Pancreas (tissue), 10 donors: Measurements from ENCODE around the gene INPP5E. TPM values are rescaled to one million over a fixed set of nuclear protein-coding genes. Genes with fewer than 3 reads are reported as not detected.

Experiments
- ATAC-seq, 4 donors: fragments of 200-7000 bp; cut with Tn5 transposase; one replicate each; pipeline versions ENCODE4 v1.8.0 to v1.9.1; 2020; ENCODE audit warnings: mild to moderate bottlenecking in 4 of 4, moderate library complexity in 4 of 4
- DNase-seq, 6 donors: peaks; one replicate each; pipeline ENCODE4 v3.0.0-alpha.2; 2020
- FAIRE-seq: peaks from 2 replicates; lab custom pipeline; 2012; peaks lifted over from hg19 to GRCh38; lab: Jason Lieb, UNC
- H3K27ac ChIP-seq, 4 donors: fragments of 200-600 bp; sonication (generic); 1 replicate in 3 of 4; 2 replicates in 1 of 4; pipeline versions ENCODE4 v1.5.0 to v1.8.0; 2020
- H3K27me3 ChIP-seq, 4 donors: fragments of 200-600 bp; one replicate each; pipeline ENCODE4 v1.8.0; 2021
- H3K36me3 ChIP-seq, 3 donors: fragments of 200-600 bp; sonication (generic) in 1 of 3; one replicate each; pipeline versions ENCODE4 v1.5.0 to v1.8.0; 2020 to 2021
- H3K4me1 ChIP-seq, 3 donors: fragments of 200-600 bp; one replicate each; pipeline ENCODE4 v1.8.0; 2021
- H3K4me3 ChIP-seq, 4 donors: fragments of 200-600 bp; sonication (generic) in 2 of 4; one replicate each; pipeline versions ENCODE4 v1.5.0 to v1.8.0; 2020 to 2021
- H3K9me3 ChIP-seq, 4 donors: fragments of 200-600 bp; one replicate each; pipeline ENCODE4 v1.8.0; 2021
- WGBS, 2 donors: extraction: QIAGEN DNeasy Blood & Tissue Kit; methylation state at CpG; one replicate each; pipeline ENCODE4 v1.1.7; 2013; 5-methylcytosine and 5-hydroxymethylcytosine counted together
- intact Hi-C, 3 donors: fragments of 100-400 bp; cut with DNase I; formaldehyde crosslinking; loops; one replicate each; pipeline versions ENCODE4 v1.11.1 to v1.14.2; 2022
- polyA plus RNA-seq, 2 donors: library from polyadenylated mRNA; stranded (reverse); fragments of 200-250 nt; gene quantifications; one replicate each; pipeline ENCODE4 v1.2.3, GENCODE V29; 2013
- total RNA-seq, 6 donors: library from RNA; stranded (reverse); fragmentation: NEBNext Ultra II Directional in 4 of 6; extraction: Animal tissue kit (Norgen Biotek cat#: 25700) in 4 of 6; gene quantifications; one replicate each; pipeline versions ENCODE4 v1.2.1 to v1.2.4, GENCODE V29; 2021 to 2023
- TF ChIP-seq, protein P1 (sequence below), 4 donors: fragments of 200-600 bp; sonication (generic) in 3 of 4; IDR thresholded peaks; one replicate each; pipeline versions ENCODE4 v1.5.0 to v1.8.0; 2021; ENCODE audit warnings: antibody characterized with exemption in 4 of 4
- donor health status: healthy with polysubstance abuse.
- donor health status: DM: no; HTN: no; CAD: no; lungs with moderate emphysema.
- donor health status: DM: no; HTN: no; CAD: no.
- donor health status: control.
- donor health status: control.
- donor health status: Bipolar disorder and iron deficiency.
- donor health status: DM: yes; HTN: yes; CAD: no.
- donor health status: DM: no; HTN: no; CAD: no.
- donor health status: DM: no; HTN: no; CAD: no.
- donor health status: DM: yes; HTN: yes; CAD: no.

INPP5E gene
- total and polyA plus RNA-seq, 8 donors = 3.8 to 14.9 (median 5.7) TPM

DNA sequence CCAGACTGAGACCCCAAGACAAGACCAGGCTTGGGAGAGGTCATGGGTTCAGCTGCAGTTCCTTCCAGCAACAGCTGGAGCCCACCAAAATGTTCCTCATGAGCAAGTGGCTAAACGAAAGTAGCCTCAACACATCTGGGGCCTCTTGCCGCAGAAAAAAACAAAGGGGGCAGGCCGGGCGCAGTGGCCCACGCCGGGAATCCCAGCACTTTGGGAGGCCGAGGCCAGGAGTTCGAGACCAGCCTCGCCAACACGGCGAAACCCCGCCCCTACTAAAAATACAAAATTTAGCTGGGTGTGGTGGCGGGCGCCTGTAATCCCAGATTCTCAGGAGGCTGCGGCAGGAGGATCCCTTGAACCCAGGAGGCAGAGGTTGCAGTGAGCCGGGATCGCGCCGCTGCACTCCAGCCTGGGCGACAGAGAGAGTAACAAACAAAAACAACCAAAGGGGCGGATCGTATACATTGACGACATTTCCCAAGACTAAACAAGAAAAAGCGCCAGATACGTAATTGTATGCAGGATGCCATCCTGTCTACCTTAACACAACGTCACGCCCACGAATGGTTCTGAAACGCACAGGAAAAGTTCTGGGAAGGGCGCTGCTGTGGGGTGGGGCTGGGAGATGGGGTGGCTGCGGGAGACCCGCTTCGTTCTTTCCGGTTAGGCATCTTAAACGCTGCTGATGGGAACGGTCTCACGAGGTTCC lies 1.7 kb downstream of the INPP5E start:
- TF ChIP-seq, protein P1, sequence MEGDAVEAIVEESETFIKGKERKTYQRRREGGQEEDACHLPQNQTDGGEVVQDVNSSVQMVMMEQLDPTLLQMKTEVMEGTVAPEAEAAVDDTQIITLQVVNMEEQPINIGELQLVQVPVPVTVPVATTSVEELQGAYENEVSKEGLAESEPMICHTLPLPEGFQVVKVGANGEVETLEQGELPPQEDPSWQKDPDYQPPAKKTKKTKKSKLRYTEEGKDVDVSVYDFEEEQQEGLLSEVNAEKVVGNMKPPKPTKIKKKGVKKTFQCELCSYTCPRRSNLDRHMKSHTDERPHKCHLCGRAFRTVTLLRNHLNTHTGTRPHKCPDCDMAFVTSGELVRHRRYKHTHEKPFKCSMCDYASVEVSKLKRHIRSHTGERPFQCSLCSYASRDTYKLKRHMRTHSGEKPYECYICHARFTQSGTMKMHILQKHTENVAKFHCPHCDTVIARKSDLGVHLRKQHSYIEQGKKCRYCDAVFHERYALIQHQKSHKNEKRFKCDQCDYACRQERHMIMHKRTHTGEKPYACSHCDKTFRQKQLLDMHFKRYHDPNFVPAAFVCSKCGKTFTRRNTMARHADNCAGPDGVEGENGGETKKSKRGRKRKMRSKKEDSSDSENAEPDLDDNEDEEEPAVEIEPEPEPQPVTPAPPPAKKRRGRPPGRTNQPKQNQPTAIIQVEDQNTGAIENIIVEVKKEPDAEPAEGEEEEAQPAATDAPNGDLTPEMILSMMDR (IDR thresholded peaks at IDR 0.05) = no peak
- 60 to 63% methylated on average over 37 of the region's 37 CpGs for WGBS, 2 donors
- H3K9me3 ChIP-seq = no peaks in the 10 kb centered on the region
- FAIRE-seq (no peak), DNase-seq (peak in 1 of 6 donors; percentile 25), ATAC-seq (no peak)
- H3K4me3 ChIP-seq = peak overlapping the region; percentile 83 to 98 (median 94)
- H3K27me3 ChIP-seq = no peaks in the 10 kb centered on the region
- H3K36me3 ChIP-seq = peaks cover 0 to 15% (median 6%) of the 10 kb centered on the region in 3 donors
- no peak overlapping the region for H3K27ac ChIP-seq
- intact Hi-C loops = no loop called here
- H3K4me1 ChIP-seq = peaks cover 0 to 16% (median 5%) of the 10 kb centered on the region in 3 donors

DNA sequence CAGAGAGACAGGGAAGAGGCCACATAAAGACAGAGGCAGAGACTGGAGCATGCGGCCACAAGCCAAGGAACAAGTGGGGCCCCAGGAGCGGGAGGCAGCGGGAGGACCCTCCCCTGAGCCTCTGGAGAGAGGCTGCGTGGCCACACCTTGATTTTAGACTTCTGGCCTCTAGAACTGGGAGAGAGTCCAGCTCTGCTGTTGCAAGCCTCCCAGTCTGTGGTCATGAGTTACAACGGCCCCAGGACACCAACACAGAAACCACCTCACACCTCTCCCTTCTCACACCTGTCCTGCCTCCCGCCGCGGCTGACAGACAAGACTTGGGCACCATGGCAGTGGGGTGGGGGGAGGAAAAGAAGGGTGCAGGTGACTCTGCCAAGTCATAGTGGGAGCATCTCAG lies 2.2 kb downstream of the INPP5E start:
- DNase-seq = peak in 1 of 6 donors; percentile 43
- H3K27ac ChIP-seq = no peak overlapping the region

DNA sequence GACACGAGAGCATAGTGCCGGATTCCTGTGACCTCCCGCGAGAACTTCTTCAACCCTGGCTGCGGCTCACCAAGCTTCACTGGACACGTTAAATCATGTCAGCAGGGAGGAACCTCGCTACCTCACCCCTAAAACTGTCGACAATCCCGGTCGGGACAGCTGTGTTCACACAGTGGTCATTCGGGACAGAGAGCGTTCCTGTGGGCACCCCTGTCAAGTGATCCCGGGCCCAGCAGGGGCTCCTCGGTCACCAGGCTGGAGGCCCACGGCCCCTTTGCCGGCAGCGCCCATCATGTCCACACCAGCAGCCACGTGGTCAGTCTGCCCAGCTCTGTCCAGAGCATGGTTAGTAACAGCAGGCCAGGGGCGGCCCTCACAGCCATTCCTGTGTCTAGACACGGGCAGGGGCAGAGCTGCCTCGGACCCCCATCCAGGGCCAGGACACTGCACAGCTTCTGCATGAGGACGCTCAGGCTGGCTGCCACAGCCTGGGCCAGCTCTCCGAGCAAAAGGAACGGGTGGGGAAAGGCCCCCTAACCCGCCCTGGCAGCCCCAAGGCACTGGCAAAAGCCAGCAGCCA lies 3.5 kb downstream of the INPP5E start:
- Histone ChIP-seq H3K27ac (no peak overlapping the region), H3K27me3 (no peaks in the 10 kb centered on the region), H3K36me3 (peaks cover 0 to 12% (median 0%) of the 10 kb centered on the region in 3 donors), H3K4me1 (peaks cover 0 to 16% (median 5%) of the 10 kb centered on the region in 3 donors), H3K4me3 (no peak overlapping the region), H3K9me3 (no peaks in the 10 kb centered on the region)
- FAIRE-seq (no peak), DNase-seq (peak in 1 of 6 donors; percentile 72), ATAC-seq (no peak)
- intact Hi-C loops = no loop called here
- WGBS, 2 donors = 93% methylated on average over 25 of the region's 25 CpGs
- TF ChIP-seq, protein P1 (IDR thresholded peaks at IDR 0.05) = no peak

More for the DNA sequence above, 2.2 kb downstream of the INPP5E start:
- H3K4me1 ChIP-seq = peaks cover 0 to 16% (median 5%) of the 10 kb centered on the region in 3 donors
- FAIRE-seq (no peak), ATAC-seq (no peak)
- TF ChIP-seq, protein P1 (IDR thresholded peaks at IDR 0.05) = no peak
- peaks cover 0 to 14% (median under 1%) of the 10 kb centered on the region in 3 donors for H3K36me3 ChIP-seq
- WGBS, 2 donors = 51 to 52% methylated on average over 8 of the region's 8 CpGs
- H3K4me3 ChIP-seq = peak overlapping the region in 1 of 4 donors; percentile 98
- intact Hi-C loops = no loop called here
- H3K9me3 ChIP-seq = no peaks in the 10 kb centered on the region
- H3K27me3 ChIP-seq = no peaks in the 10 kb centered on the region

DNA sequence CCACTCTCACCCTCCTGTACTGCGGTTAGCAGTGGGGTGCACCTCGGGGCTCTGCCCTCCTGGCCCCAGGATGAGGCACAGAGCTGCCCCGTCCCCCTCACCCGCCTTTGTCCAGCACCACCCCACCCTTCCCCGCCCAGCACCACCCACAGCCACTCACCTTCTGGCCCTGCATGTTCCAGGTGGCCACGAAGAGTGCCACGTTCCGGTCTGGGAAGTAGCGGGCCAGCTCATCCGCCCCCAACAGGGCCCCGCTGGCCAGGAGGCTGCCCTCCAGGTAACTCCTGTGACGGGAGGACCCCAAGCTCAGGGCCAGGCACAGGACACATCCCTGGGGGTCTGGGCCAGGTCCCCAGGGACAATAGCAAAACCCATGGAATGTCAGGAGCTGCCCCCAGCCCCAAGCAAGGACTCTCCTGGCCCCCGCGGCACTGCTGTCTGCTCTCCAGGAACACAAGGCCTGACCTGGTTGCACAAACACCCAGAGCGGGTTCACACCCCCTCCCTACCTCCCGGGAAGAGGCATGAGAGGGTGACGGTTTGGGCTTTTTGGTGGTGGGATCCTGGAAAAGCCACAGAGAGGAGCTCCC lies 5.0 kb downstream of the INPP5E start:
- DNase-seq (peak in 1 of 6 donors; percentile 62), FAIRE-seq (no peak), ATAC-seq (no peak)
- H3K4me3 ChIP-seq = no peak overlapping the region
- WGBS, 2 donors = 91 to 95% methylated on average over 17 of the region's 17 CpGs
- H3K36me3 ChIP-seq = peaks cover 0 to 15% (median 7%) of the 10 kb centered on the region in 3 donors
- peaks cover 0 to 16% (median 5%) of the 10 kb centered on the region in 3 donors for H3K4me1 ChIP-seq
- no peaks in the 10 kb centered on the region for H3K9me3 ChIP-seq
- no peaks in the 10 kb centered on the region for H3K27me3 ChIP-seq
- intact Hi-C loops = no loop called here
- TF ChIP-seq, protein P1 (IDR thresholded peaks at IDR 0.05) = no peak
- H3K27ac ChIP-seq = no peak overlapping the region
